ENCODE results near the gene SURF2.
A peak's percentile ranks its signal among the peaks of the same experiment; 100 is the strongest.
"Not testable (repeated sequence)": the region's sequence is repeated elsewhere in the genome, so short reads cannot be mapped to it uniquely, and the experiment has no call there.

SURF2 gene

GRCh38 chr9:133378408-133378962 is 22.1 kb downstream of the SURF2 start:
- no peak for TF ChIP-seq JUND (IDR thresholded peaks at IDR 0.05; ENCODE audit: low read depth)
- in situ Hi-C loops (cut with HindIII; ENCODE audit: low pct_unique_long_range_greater_than_20kb, low sequenced_read_pairs) = no loop called here
- DNase-seq (ENCODE audit: low read depth in 1 of 2, low spot score in 1 of 2) = no peak

GRCh38 chr9:133379153-133380086 is 23.1 kb downstream of the SURF2 start:
- in situ Hi-C loops (cut with HindIII; ENCODE audit: low pct_unique_long_range_greater_than_20kb, low sequenced_read_pairs) = no loop called here
- DNase-seq (ENCODE audit: low read depth in 1 of 2, low spot score in 1 of 2) = no peak

GRCh38 chr9:133380734-133381133 is 24.4 kb downstream of the SURF2 start:
- in situ Hi-C loops (cut with HindIII; ENCODE audit: low pct_unique_long_range_greater_than_20kb, low sequenced_read_pairs) = no loop called here
- no peak for DNase-seq (ENCODE audit: low read depth in 1 of 2, low spot score in 1 of 2)
- TF ChIP-seq JUND (IDR thresholded peaks at IDR 0.05; ENCODE audit: low read depth) = no peak

More at GRCh38 chr9:133379153-133380086, 23.1 kb downstream of the SURF2 start:
- no peak for TF ChIP-seq JUND (IDR thresholded peaks at IDR 0.05; ENCODE audit: low read depth)

- no peak for DNase-seq (ENCODE audit: low read depth in 1 of 2, low spot score in 1 of 2)
- TF ChIP-seq JUND (IDR thresholded peaks at IDR 0.05; ENCODE audit: low read depth) = no peak
- in situ Hi-C loops (cut with HindIII; ENCODE audit: low pct_unique_long_range_greater_than_20kb, low sequenced_read_pairs) = no loop called here
Measured at GRCh38 chr9:133382507-133383141, 26.3 kb downstream of the SURF2 start.

- in situ Hi-C loops (cut with HindIII; ENCODE audit: low pct_unique_long_range_greater_than_20kb, low sequenced_read_pairs) = no loop called here
- DNase-seq (ENCODE audit: low read depth in 1 of 2, low spot score in 1 of 2) = no peak
- no peak for TF ChIP-seq JUND (IDR thresholded peaks at IDR 0.05; ENCODE audit: low read depth)
Measured at GRCh38 chr9:133383438-133383837, 27.1 kb downstream of the SURF2 start.

- no peak for TF ChIP-seq JUND (IDR thresholded peaks at IDR 0.05; ENCODE audit: low read depth)
- in situ Hi-C loops (cut with HindIII; ENCODE audit: low pct_unique_long_range_greater_than_20kb, low sequenced_read_pairs) = no loop called here
- DNase-seq (ENCODE audit: low read depth in 1 of 2, low spot score in 1 of 2) = no peak
Measured at GRCh38 chr9:133384736-133385321, 28.5 kb downstream of the SURF2 start.

GRCh38 chr9:133385452-133385851 is 29.1 kb downstream of the SURF2 start:
- TF ChIP-seq JUND (IDR thresholded peaks at IDR 0.05; ENCODE audit: low read depth) = no peak
- no peak for DNase-seq (ENCODE audit: low read depth in 1 of 2, low spot score in 1 of 2)
- in situ Hi-C loops (cut with HindIII; ENCODE audit: low pct_unique_long_range_greater_than_20kb, low sequenced_read_pairs) = no loop called here

GRCh38 chr9:133386338-133386737 is 30.0 kb downstream of the SURF2 start:
- DNase-seq (ENCODE audit: low read depth in 1 of 2, low spot score in 1 of 2) = no peak
- TF ChIP-seq JUND (IDR thresholded peaks at IDR 0.05; ENCODE audit: low read depth) = no peak
- in situ Hi-C loops (cut with HindIII; ENCODE audit: low pct_unique_long_range_greater_than_20kb, low sequenced_read_pairs) = no loop called here

GRCh38 chr9:133387680-133388079 is 31.3 kb downstream of the SURF2 start:
- DNase-seq (ENCODE audit: low read depth in 1 of 2, low spot score in 1 of 2) = peak; percentile 90 to 95
- in situ Hi-C loops (cut with HindIII; ENCODE audit: low pct_unique_long_range_greater_than_20kb, low sequenced_read_pairs) = no loop called here
- TF ChIP-seq JUND (IDR thresholded peaks at IDR 0.05; ENCODE audit: low read depth) = no peak

- in situ Hi-C loops (cut with HindIII; ENCODE audit: low pct_unique_long_range_greater_than_20kb, low sequenced_read_pairs) = no loop called here
- no peak for TF ChIP-seq JUND (IDR thresholded peaks at IDR 0.05; ENCODE audit: low read depth)
- no peak for DNase-seq (ENCODE audit: low read depth in 1 of 2, low spot score in 1 of 2)
Measured at GRCh38 chr9:133389025-133389557, 32.7 kb downstream of the SURF2 start.

GRCh38 chr9:133389562-133389961 is 33.2 kb downstream of the SURF2 start:
- in situ Hi-C loops (cut with HindIII; ENCODE audit: low pct_unique_long_range_greater_than_20kb, low sequenced_read_pairs) = no loop called here
- TF ChIP-seq JUND (IDR thresholded peaks at IDR 0.05; ENCODE audit: low read depth) = no peak
- DNase-seq (ENCODE audit: low read depth in 1 of 2, low spot score in 1 of 2) = no peak

GRCh38 chr9:133390713-133391112 is 34.4 kb downstream of the SURF2 start:
- in situ Hi-C loops (cut with HindIII; ENCODE audit: low pct_unique_long_range_greater_than_20kb, low sequenced_read_pairs) = no loop called here

GRCh38 chr9:133391449-133391848 is 35.1 kb downstream of the SURF2 start:
- in situ Hi-C loops (cut with HindIII; ENCODE audit: low pct_unique_long_range_greater_than_20kb, low sequenced_read_pairs); DNase-seq (ENCODE audit: low read depth in 1 of 2, low spot score in 1 of 2): not testable (repeated sequence)

More at GRCh38 chr9:133390713-133391112, 34.4 kb downstream of the SURF2 start:
- no peak for DNase-seq (ENCODE audit: low read depth in 1 of 2, low spot score in 1 of 2)
- TF ChIP-seq JUND (IDR thresholded peaks at IDR 0.05; ENCODE audit: low read depth) = no peak

- DNase-seq (ENCODE audit: low read depth in 1 of 2, low spot score in 1 of 2); in situ Hi-C loops (cut with HindIII; ENCODE audit: low pct_unique_long_range_greater_than_20kb, low sequenced_read_pairs): not testable (repeated sequence)
Measured at GRCh38 chr9:133392308-133392707, 36.0 kb downstream of the SURF2 start.
